Limb (tissue), 2 donors: ENCODE results near the gene CBR3.

Experiments
- DNase-seq, 2 donors: peaks; one replicate each; pipeline ENCODE4 v3.0.0-alpha.2; 2016; ENCODE audit errors: extremely low spot score in 2 of 2

The CBR3 gene

DNA sequence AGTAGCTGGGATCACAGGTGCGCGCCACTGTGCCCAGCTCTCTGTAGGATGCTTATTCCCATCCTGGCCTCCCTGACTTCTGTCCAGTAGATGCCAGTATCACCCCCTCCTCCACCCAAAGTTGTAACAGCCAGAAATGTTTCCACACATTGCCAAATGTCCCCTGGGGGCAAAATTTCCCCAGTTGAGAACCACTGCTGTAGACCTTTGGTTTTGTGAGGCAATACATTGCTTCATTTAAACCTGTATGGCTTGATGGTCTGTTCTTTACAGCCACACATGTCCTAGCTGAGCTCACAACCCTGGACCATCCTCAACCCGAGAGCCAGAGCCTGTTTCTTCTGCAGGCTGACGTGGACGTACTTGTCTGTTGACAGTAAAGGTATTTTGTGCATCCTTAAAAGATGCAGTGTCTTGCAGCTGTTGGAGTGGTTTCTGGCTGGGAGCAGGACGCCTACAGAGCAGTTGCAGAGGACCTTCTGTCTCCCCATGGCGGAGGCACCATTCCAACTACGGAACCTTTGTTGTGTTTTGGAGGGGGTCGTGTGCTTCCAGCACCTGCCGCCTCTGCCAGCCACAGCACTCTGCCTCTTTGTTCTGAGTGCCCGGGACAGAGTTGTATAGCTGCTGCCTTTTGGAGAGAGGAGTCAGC lies 48.4 kb downstream of the CBR3 start:
- no peak for DNase-seq

- no peak for DNase-seq
These were observed 49.7 kb downstream of the CBR3 start for GRCh38 chr21:36184545-36184944.

- DNase-seq, result no peak
These were observed 50.6 kb downstream of the CBR3 start for GRCh38 chr21:36185523-36185922.

- no peak for DNase-seq
These were observed 51.2 kb downstream of the CBR3 start for GRCh38 chr21:36186081-36186480.

DNA sequence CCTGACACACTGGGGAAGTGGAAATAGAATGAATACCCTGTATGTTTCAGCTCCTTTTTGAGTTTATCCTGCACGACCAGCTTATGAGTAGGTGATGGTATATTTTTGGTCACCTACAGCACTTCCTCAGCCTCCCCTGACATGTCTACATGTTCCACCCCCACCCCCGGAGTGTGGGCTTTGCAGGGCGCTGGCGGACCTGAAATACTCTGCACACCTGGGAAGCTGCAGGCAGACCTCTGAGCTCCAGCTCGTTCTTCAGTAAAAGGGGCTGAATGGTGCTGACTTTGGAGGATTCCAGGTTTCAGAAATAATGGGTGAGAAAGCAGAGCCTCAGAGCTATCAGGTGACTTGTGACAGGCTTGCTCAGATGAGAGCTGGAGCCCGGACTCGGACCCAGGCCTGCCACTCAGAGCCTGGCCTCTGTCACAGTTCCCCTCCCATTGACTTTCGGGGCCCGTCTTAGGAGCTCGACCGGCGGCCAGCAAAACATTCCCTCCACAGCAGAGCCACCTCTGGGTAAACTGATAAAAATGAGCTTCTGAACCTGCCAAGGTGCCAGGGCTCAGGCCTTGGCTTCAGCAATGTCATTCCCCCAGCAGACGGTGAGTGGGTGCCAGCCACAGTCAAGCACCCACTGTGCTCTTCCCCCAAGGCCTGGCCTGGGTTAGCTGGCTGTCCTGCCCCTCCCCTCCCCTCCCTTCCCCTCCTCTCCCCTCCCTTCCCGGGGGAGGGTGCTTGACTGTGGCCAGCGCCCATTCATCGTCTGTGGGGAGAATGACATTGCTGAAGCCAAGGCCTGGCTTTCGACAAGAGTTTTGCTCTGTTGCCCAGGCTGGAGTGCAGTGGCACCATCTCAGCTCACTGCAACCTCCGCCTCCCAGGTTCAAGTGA lies 51.9 kb downstream of the CBR3 start:
- no peak for DNase-seq

- DNase-seq, result no peak
These were observed 53.3 kb downstream of the CBR3 start for GRCh38 chr21:36188081-36188681.

GRCh38 chr21:36188937-36189336 lies 54.1 kb downstream of the CBR3 start:
- DNase-seq, result no peak

- DNase-seq, result no peak
These were observed 55.9 kb downstream of the CBR3 start for GRCh38 chr21:36190736-36191135.

- DNase-seq, result no peak
These were observed 58.3 kb downstream of the CBR3 start for GRCh38 chr21:36193200-36193599.

DNA sequence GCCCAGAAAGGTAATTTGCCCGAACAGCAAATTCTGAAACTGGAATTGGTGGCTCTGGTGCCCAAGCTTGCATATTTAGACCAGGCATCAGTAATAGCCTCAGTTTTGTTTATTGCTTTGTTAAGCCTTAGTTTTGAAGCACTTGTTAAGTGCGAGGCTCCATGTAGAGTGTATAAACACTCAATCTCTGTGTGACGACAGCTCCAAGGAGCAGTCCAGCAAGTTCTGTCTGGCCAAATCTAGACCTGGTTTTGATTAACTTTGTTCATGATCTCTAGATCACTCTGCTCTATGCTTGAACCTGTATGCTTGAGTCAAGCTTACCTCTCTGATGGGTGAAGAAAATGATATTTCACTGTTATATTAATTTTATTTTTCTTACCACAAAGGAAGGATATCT lies 59.1 kb downstream of the CBR3 start:
- DNase-seq, result no peak

DNA sequence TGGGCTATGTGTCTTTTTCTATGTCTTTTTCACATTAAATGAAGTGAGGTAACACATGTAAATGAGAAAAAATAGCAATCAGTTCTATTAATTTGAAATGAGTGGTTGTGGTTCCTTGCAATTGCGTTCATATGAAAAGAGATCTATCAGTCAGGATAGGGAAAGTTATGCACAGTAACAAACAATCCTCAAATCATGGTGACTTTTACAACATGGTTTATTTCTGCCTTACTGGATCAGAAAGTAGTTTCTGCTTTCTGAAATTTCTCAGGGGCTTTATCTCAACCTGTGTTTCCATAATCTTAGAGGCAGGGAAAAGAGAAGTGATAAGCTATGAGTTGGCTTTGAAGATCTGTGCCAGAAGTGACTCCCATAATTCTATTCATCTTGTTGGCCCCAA lies 60.7 kb downstream of the CBR3 start:
- DNase-seq, result no peak
